AG04449 (cell line): ENCODE data around the gene ARL5A.

Experiments used
- CTCF ChIA-PET: fragments of 350-600 bp; formaldehyde crosslinking; extraction: SDS; loops from one replicate; lab custom pipeline; 2021; ENCODE audit warnings: antibody characterized with exemption; lab: Yijun Ruan, JAX
- POLR2A ChIA-PET: fragments of 400-600, 350-600 bp; formaldehyde crosslinking; extraction: SDS; loops from one replicate; lab custom pipeline; 2020; ENCODE audit warnings: antibody characterized with exemption, inconsistent platforms; lab: Yijun Ruan, JAX
- DNase-seq: peaks from one replicate; pipeline ENCODE4 v3.0.0-alpha.2; 2010; ENCODE audit warnings: low read depth, low spot score
- H3K4me3 ChIP-seq: 2 replicates; pipeline ENCODE4 v1.5.1; 2011; ENCODE audit warnings: low read depth, mild to moderate bottlenecking, control low read depth, low read length
- CTCF ChIP-seq: IDR thresholded peaks from one replicate; pipeline ENCODE4 v1.5.1; 2011; ENCODE audit warnings: mild to moderate bottlenecking, moderate library complexity, low read length, control low read depth, inconsistent platforms; ENCODE audit not compliant: insufficient read depth; ENCODE audit errors: missing control alignments

Gene ARL5A

GRCh38 chr2:151765760-151766410 is 62.3 kb downstream of the ARL5A start:
- no peak overlapping the region for H3K4me3 ChIP-seq
- no peak for DNase-seq
- CTCF ChIA-PET, result interaction anchor here (1.2 kb wide), 1 partner anchor 260 kb away, joined by 3 read pairs; no protein-coding TSS in a partner anchor
- POLR2A ChIA-PET, result no interaction called here
- no peak for TF ChIP-seq CTCF

DNA sequence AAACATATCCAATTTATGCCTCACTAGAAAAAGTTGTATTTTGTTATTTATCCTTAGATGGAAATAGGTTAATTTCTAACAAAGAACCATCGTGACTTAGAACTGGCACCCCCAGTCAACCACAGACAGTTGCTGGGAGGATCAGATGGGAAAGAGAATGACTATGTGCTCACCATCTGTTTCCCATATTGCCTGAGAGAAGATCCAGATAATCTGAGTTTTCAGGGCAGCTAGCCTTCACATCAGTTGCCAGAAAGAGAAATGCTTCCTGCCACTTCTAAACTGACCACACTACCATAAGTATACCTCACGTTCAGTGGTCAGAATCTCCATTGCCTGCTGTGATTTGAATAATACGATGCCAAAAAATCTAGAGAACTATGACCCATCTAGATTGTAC is 65.5 kb downstream of the ARL5A start:
- ChIA-PET CTCF (interaction anchor here (0.6 kb wide), 1 partner anchor 58 kb away, joined by 3 read pairs; no protein-coding TSS in a partner anchor), POLR2A (no interaction called here)
- TF ChIP-seq CTCF, result no peak
- no peak for DNase-seq
- no peak overlapping the region for H3K4me3 ChIP-seq

GRCh38 chr2:151761687-151762086 is 66.5 kb downstream of the ARL5A start:
- ChIA-PET CTCF (interaction anchor here (0.6 kb wide), 1 partner anchor 59 kb away, joined by 3 read pairs; no protein-coding TSS in a partner anchor), POLR2A (no interaction called here)
- H3K4me3 ChIP-seq, result no peak overlapping the region
- DNase-seq, result no peak
- no peak for TF ChIP-seq CTCF

DNA sequence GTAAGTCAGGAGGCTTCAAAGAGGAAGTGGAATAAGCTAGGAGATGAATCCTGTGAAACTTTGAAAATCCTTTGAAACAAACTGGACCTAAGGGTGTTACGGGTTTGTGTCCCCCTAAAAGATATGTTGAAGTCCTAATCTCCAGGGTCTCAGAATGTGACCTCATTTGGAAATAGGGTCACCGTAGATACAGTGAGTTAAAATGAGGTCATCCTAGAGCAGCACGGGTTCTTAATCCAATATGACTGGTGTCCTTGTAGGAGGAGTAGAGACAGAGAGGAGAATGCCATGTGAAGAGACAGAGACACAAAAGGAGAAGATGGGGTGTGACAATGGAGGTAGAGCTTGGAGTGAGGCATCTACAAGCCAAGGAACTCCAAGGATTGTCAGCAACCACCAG is 67.0 kb downstream of the ARL5A start:
- no peak for DNase-seq
- no peak overlapping the region for H3K4me3 ChIP-seq
- ChIA-PET CTCF (no interaction called here), POLR2A (no interaction called here)
- no peak for TF ChIP-seq CTCF

DNA sequence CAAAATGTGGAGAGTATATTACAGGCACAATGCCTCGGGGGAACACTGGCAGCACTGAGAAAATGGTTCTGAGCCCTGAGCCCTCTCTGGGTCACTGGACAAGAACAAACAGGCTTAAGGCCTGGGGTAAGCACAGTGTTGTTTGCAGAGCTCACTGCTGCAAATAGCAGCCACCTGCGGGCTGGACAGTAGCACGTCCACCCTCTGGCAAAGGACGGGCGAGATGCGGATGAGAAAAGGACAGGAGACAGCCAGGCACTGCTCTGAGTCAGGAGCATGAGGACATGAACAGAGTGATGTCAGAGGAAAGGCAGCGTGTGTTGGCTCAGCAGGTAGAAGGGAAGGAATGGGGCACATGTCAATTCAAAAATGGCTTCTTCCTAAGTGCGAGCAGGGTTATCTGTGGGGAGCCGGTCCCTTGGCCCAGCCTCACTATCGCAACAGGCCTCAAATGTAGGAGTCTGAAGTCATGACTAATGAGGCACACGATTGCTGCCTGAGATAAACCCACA is 68.0 kb downstream of the ARL5A start:
- no peak overlapping the region for H3K4me3 ChIP-seq
- ChIA-PET POLR2A (no interaction called here), CTCF (no interaction called here)
- no peak for DNase-seq
- no peak for TF ChIP-seq CTCF

- no peak for TF ChIP-seq CTCF
These were observed 69.5 kb downstream of the ARL5A start for GRCh38 chr2:151758744-151759143.

More at GRCh38 chr2:151758744-151759143, 69.5 kb downstream of the ARL5A start:
- no peak overlapping the region for H3K4me3 ChIP-seq
- no peak for DNase-seq
- ChIA-PET POLR2A (no interaction called here), CTCF (no interaction called here)
